Calu3 (cell line): ENCODE data around the gene FLRT1. TPM values are rescaled to one million over a fixed set of nuclear protein-coding genes. Genes with fewer than 3 reads are reported as not detected.

Source experiments
- BruUV-seq: library from RNA; stranded (reverse); fragments of 400-500 nt; replicated peaks from 2 replicates; lab custom pipeline; 2021; lab: Mats Ljungman, UMichigan
- CTCF ChIA-PET: fragments of 300-600 bp; sonication (Branson Sonifier 250); formaldehyde crosslinking; loops from one replicate; lab custom pipeline; 2022; ENCODE audit warnings: antibody characterized with exemption; lab: Charles Lee
- DNase-seq: peaks from one replicate; pipeline ENCODE4 v3.0.0; 2022
- H3K27ac Mint-ChIP-seq: one replicate; pipeline ENCODE4 v1.8.0; 2022; ENCODE audit warnings: mixed read lengths; ENCODE audit not compliant: unreplicated experiment
- H3K27me3 Mint-ChIP-seq: one replicate; pipeline ENCODE4 v1.8.0; 2022; ENCODE audit warnings: mixed read lengths; ENCODE audit not compliant: unreplicated experiment
- H3K36me3 Mint-ChIP-seq: one replicate; pipeline ENCODE4 v1.8.0; 2022; ENCODE audit warnings: mild to moderate bottlenecking, moderate library complexity, mixed read lengths; ENCODE audit not compliant: insufficient read depth, unreplicated experiment
- H3K4me1 Mint-ChIP-seq: one replicate; pipeline ENCODE4 v1.8.0; 2022; ENCODE audit warnings: mild to moderate bottlenecking, low read depth, mixed read lengths; ENCODE audit not compliant: unreplicated experiment
- H3K4me3 Mint-ChIP-seq: one replicate; pipeline ENCODE4 v1.8.0; 2022; ENCODE audit warnings: mild to moderate bottlenecking, low read depth, moderate library complexity, mixed read lengths; ENCODE audit not compliant: unreplicated experiment
- H3K9me3 Mint-ChIP-seq: one replicate; pipeline ENCODE4 v1.8.0; 2022; ENCODE audit warnings: low read depth, mixed read lengths; ENCODE audit not compliant: unreplicated experiment
- intact Hi-C: fragments of 100-400 bp; cut with micrococcal nuclease; formaldehyde crosslinking; loops from one replicate; pipeline ENCODE4 v1.10.0; 2022; ENCODE audit not compliant: unreplicated experiment
- total RNA-seq: library from RNA; stranded (reverse); gene quantifications from 2 replicates; pipeline ENCODE4 v1.2.3, GENCODE V29; 2022
- TF ChIP-seq, protein P1 (sequence below): fragments of 200-600 bp; IDR thresholded peaks from one replicate; pipeline ENCODE4 v1.8.0; 2022; ENCODE audit warnings: antibody characterized with exemption; ENCODE audit not compliant: unreplicated experiment

The FLRT1 gene
- total RNA-seq, 1 experiment from 2014 or later, result 0.09 TPM

DNA sequence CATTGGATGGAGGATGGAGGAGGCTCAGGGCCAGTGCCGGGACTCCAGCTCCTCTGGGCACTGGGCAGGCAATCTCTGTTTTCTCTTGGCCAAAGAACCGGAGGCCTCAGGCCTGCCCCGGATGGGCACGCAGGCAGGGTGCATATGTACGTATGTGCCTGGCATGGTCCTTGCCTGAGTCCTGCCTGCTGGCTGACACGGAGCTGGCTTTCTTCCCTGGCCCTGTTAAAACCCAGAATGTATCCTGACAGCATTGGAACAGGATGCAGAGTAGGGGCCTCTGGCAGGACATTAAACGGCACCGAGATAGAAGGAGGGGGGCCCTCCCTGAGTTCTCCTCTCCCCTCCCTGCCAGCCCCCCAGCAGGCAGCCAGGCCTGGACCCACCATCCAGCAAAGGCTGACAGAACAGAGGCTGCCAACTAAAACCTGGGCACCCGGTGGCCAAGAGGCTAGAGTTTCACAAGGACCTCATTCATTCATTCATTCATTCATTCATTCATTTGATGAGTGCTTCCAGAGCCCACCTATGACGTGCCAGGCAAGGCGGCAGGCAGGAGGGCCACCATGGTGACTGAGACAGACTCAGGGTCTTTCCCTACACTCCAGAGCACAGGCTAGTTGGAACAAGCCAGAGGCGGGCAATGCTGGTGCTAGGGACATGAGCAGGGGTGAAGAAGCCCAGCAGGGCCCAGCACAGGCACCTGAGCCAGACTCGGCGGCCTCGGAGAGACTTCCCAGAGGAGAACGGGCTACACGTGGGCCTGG is 28.8 kb downstream of the FLRT1 start:
- intact Hi-C loops, result no loop called here
- H3K36me3 Mint-ChIP-seq, result peaks cover 4% of the 10 kb centered on the region
- BruUV-seq, result no TSS peak
- no peaks in the 10 kb centered on the region for H3K9me3 Mint-ChIP-seq
- CTCF ChIA-PET, result no interaction called here
- DNase-seq, result no peak
- H3K4me3 Mint-ChIP-seq, result no peak overlapping the region
- H3K27ac Mint-ChIP-seq, result no peak overlapping the region
- TF ChIP-seq, protein P1, sequence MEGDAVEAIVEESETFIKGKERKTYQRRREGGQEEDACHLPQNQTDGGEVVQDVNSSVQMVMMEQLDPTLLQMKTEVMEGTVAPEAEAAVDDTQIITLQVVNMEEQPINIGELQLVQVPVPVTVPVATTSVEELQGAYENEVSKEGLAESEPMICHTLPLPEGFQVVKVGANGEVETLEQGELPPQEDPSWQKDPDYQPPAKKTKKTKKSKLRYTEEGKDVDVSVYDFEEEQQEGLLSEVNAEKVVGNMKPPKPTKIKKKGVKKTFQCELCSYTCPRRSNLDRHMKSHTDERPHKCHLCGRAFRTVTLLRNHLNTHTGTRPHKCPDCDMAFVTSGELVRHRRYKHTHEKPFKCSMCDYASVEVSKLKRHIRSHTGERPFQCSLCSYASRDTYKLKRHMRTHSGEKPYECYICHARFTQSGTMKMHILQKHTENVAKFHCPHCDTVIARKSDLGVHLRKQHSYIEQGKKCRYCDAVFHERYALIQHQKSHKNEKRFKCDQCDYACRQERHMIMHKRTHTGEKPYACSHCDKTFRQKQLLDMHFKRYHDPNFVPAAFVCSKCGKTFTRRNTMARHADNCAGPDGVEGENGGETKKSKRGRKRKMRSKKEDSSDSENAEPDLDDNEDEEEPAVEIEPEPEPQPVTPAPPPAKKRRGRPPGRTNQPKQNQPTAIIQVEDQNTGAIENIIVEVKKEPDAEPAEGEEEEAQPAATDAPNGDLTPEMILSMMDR, result no peak
- H3K27me3 Mint-ChIP-seq, result no peaks in the 10 kb centered on the region
- no peaks in the 10 kb centered on the region for H3K4me1 Mint-ChIP-seq

DNA sequence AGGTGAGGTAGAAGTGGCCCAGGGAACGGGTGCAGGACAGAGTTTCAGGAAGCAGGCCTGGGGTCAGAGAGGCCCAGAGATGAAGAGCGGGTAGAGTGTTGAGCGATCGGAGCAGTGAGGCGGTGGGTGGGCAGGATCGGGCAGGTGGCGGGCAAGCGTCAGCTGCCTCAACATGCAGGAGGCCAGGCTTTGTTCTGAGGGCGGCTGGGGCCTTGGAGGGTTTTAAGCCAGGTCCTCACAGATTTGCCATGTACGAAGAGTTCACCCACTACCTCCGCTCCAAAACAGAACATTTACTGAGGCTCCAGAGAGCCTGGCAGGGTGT is 29.4 kb downstream of the FLRT1 start:
- intact Hi-C loops, result no loop called here
- no peak for DNase-seq
- Mint-ChIP-seq H3K4me3 (no peak overlapping the region), H3K36me3 (peaks cover 4% of the 10 kb centered on the region), H3K27ac (no peak overlapping the region), H3K27me3 (no peaks in the 10 kb centered on the region), H3K9me3 (no peaks in the 10 kb centered on the region), H3K4me1 (no peaks in the 10 kb centered on the region)
- TF ChIP-seq, protein P1, result no peak
- BruUV-seq, result no TSS peak
- CTCF ChIA-PET, result no interaction called here

DNA sequence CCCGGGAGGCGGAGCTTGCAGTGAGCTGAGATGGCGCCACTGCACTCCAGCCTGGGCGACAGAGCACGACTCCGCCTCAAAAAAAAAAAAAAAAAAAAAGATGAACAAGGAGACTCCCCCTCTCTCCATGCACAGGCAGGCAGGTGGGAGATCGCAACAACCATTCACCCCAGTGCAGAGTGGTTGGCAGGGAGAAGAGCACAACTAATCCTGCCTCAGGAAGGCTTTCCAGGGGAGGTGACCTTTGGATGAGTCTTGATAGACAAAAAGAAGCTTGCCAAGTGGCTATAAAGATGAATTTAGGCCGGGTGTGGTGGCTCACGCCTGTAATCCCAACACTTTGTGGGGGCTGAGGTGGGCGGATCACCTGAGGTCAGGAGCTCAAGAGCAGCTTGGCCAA is 30.0 kb downstream of the FLRT1 start:
- intact Hi-C loops, result no loop called here
- DNase-seq, result no peak
- BruUV-seq, result no TSS peak
- Mint-ChIP-seq H3K27ac (no peak overlapping the region), H3K36me3 (peaks cover 4% of the 10 kb centered on the region), H3K27me3 (no peaks in the 10 kb centered on the region), H3K9me3 (no peaks in the 10 kb centered on the region), H3K4me3 (no peak overlapping the region), H3K4me1 (no peaks in the 10 kb centered on the region)
- CTCF ChIA-PET, result interaction anchor here (0.7 kb wide), 1 partner anchor 125 kb away, joined by 3 read pairs; no protein-coding TSS in a partner anchor
- TF ChIP-seq, protein P1, result no peak

DNA sequence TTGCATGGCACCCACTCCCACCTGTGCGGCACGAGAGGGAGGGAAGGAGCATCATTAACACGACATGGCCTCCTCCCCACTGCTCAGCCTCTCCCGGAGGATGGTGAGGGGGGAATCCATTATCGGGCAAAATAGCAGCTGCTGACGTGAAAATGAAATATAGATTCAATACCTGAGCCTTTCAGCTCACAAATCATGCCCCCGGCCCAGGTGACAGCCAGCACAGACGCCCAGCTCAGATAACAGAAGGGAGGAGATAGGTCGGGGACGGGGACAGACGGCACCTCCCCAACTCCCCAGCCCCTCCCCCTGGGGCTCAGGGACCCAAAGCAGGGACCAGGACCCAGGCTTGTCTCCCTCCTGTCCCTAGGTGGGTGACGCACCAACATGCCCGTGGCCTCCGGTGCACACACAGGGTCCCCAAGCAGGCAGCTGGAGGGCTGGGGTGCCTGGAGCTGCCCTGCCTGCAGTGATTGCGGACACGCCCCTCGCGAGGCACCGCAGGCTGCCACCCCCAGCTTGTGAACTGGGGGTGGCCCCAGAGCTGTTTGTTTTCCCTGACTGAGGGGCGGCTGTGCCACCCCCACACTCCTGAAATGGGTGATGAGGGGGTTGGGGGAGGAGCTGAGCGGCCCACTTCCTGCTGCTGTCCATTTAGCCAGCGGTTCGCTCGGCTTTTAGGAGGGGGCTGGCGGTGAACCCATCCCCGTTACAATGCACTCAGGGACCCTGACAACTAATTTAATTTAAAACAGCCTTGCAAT is 31.7 kb downstream of the FLRT1 start:
- no peaks in the 10 kb centered on the region for H3K4me1 Mint-ChIP-seq
- intact Hi-C loops, result no loop called here
- CTCF ChIA-PET, result no interaction called here
- H3K36me3 Mint-ChIP-seq, result peaks cover 4% of the 10 kb centered on the region
- H3K4me3 Mint-ChIP-seq, result no peak overlapping the region
- no peaks in the 10 kb centered on the region for H3K9me3 Mint-ChIP-seq
- BruUV-seq, result no TSS peak
- H3K27ac Mint-ChIP-seq, result no peak overlapping the region
- TF ChIP-seq, protein P1, result no peak
- no peaks in the 10 kb centered on the region for H3K27me3 Mint-ChIP-seq
- no peak for DNase-seq
